ENCODE data around the gene PCSK6. TPM values are rescaled to one million over a fixed set of nuclear protein-coding genes. Genes with fewer than 3 reads are reported as not detected.
"Not testable (repeated sequence)": the region's sequence is repeated elsewhere in the genome, so short reads cannot be mapped to it uniquely, and the experiment has no call there.

PCSK6 gene
- total RNA-seq, 1 donor from 2014 or later: 1.9 TPM

DNA sequence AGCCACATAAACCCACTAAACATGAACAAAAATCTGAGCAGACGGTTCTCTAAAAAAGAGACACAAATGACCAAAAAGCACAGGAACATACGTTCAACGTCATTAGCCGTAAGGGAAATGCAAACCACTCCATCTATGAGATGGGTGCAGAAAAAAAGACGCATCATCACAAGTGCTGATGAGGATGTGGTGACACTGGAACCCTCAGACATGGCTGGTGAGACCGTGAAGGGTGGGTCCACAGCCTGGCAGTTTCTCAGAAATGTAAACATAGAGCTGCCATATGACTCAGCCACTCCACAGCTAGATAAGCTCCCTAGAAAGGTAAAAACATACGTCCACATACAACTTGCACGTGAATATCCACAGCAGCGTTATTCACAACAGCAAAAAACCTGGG is 23.3 kb downstream of the PCSK6 start:
- intact Hi-C loops (cut with micrococcal nuclease): no loop called here
- Mint-ChIP-seq H3K4me3 (ENCODE audit: low read depth) (no peak overlapping the region), H3K27ac (no peak overlapping the region), H3K9me3 (peaks cover 9% of the 10 kb centered on the region), H3K36me3 (ENCODE audit: low read depth) (no peaks in the 10 kb centered on the region), H3K27me3 (ENCODE audit: low read depth) (peaks cover 12% of the 10 kb centered on the region), H3K4me1 (ENCODE audit: low read depth) (peaks cover 4% of the 10 kb centered on the region)
- DNase-seq (ENCODE audit: low spot score): no peak

DNA sequence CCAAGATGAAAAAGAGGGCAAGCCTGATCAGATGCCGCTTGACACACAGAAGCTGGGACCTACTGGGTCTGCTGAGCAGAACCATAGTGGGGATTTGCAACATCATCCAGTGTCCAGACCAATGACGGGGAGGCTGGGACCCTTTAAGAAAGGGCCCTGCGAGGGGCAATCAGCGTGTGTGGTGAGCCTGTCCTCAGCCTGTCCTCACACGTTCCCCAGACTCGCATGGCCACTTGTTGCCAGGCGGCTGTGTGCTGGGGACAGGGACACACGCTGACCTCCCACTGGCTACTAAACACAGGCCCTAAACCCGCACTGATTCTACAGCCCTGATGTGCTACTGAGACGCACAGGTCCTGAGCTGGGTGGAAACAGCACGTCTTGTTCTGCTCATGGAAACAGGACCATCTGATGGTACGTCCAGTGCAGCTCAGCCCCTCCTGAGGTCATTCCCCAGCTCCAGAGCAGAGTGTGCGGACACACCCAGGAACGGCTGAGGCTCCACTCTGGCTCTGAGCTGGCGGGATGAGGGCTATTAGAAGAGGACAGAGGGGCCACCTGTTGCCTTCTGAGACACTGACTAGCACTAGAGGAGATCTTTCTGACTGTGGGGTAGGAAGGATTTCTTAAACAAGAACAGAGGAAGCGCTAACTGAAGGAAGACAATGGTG is 24.4 kb downstream of the PCSK6 start:
- no peak for DNase-seq (ENCODE audit: low spot score)
- no peaks in the 10 kb centered on the region for H3K36me3 Mint-ChIP-seq (ENCODE audit: low read depth)
- H3K4me3 Mint-ChIP-seq (ENCODE audit: low read depth): no peak overlapping the region
- H3K4me1 Mint-ChIP-seq (ENCODE audit: low read depth): peaks cover 14% of the 10 kb centered on the region
- intact Hi-C loops (cut with micrococcal nuclease): no loop called here
- peaks cover 6% of the 10 kb centered on the region for H3K27me3 Mint-ChIP-seq (ENCODE audit: low read depth)
- peaks cover 9% of the 10 kb centered on the region for H3K9me3 Mint-ChIP-seq
- no peak overlapping the region for H3K27ac Mint-ChIP-seq

GRCh38 chr15:101464256-101464998 is 25.1 kb downstream of the PCSK6 start:
- H3K27ac Mint-ChIP-seq: no peak overlapping the region
- H3K9me3 Mint-ChIP-seq: peaks cover 9% of the 10 kb centered on the region
- H3K27me3 Mint-ChIP-seq (ENCODE audit: low read depth): peaks cover 6% of the 10 kb centered on the region
- no peak for DNase-seq (ENCODE audit: low spot score)
- intact Hi-C loops (cut with micrococcal nuclease): no loop called here
- peaks cover 15% of the 10 kb centered on the region for H3K4me1 Mint-ChIP-seq (ENCODE audit: low read depth)
- no peaks in the 10 kb centered on the region for H3K36me3 Mint-ChIP-seq (ENCODE audit: low read depth)
- no peak overlapping the region for H3K4me3 Mint-ChIP-seq (ENCODE audit: low read depth)

GRCh38 chr15:101463696-101464095 is 25.8 kb downstream of the PCSK6 start:
- H3K27ac Mint-ChIP-seq; H3K27me3 Mint-ChIP-seq (ENCODE audit: low read depth); DNase-seq (ENCODE audit: low spot score); H3K4me3 Mint-ChIP-seq (ENCODE audit: low read depth); intact Hi-C loops (cut with micrococcal nuclease); H3K36me3 Mint-ChIP-seq (ENCODE audit: low read depth); H3K9me3 Mint-ChIP-seq: not testable (repeated sequence)
- H3K4me1 Mint-ChIP-seq (ENCODE audit: low read depth): peaks cover 15% of the 10 kb centered on the region

GRCh38 chr15:101463270-101463669 is 26.2 kb downstream of the PCSK6 start:
- H3K4me1 Mint-ChIP-seq (ENCODE audit: low read depth): peaks cover 15% of the 10 kb centered on the region
- H3K27ac Mint-ChIP-seq: no peak overlapping the region
- peaks cover 1% of the 10 kb centered on the region for H3K27me3 Mint-ChIP-seq (ENCODE audit: low read depth)
- no peaks in the 10 kb centered on the region for H3K36me3 Mint-ChIP-seq (ENCODE audit: low read depth)
- no peak overlapping the region for H3K4me3 Mint-ChIP-seq (ENCODE audit: low read depth)
- peaks cover 9% of the 10 kb centered on the region for H3K9me3 Mint-ChIP-seq
- intact Hi-C loops (cut with micrococcal nuclease): no loop called here
- DNase-seq (ENCODE audit: low spot score): no peak

DNA sequence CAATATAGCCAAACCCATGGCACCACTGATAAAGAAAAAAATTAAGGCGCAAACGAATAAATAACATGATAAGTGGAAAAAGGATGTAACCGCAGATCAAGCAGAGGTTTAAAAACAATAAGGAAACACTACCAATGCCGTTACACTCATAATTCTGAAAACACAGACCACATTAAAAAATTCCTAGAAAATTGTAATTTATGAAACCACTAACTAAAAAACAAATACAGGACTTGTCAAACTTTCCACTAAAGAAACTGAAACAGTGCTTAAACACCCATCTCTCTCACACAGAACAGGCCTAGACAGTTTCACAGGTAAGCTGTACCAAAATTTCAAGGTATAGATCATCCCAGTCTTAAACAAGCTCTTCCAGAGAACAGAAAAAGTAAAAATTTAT is 28.4 kb downstream of the PCSK6 start:
- Mint-ChIP-seq H3K4me3 (ENCODE audit: low read depth) (no peak overlapping the region), H3K27ac (peak overlapping the region; percentile 54), H3K27me3 (ENCODE audit: low read depth) (no peaks in the 10 kb centered on the region), H3K9me3 (peaks cover 8% of the 10 kb centered on the region), H3K36me3 (ENCODE audit: low read depth) (no peaks in the 10 kb centered on the region), H3K4me1 (ENCODE audit: low read depth) (peaks cover 15% of the 10 kb centered on the region)
- DNase-seq (ENCODE audit: low spot score): no peak
- intact Hi-C loops (cut with micrococcal nuclease): no loop called here

- intact Hi-C loops (cut with micrococcal nuclease): no loop called here
- H3K4me3 Mint-ChIP-seq (ENCODE audit: low read depth): no peak overlapping the region
- peak overlapping the region; percentile 53 for H3K27ac Mint-ChIP-seq
These were observed 29.8 kb downstream of the PCSK6 start for GRCh38 chr15:101459579-101460300.

DNA sequence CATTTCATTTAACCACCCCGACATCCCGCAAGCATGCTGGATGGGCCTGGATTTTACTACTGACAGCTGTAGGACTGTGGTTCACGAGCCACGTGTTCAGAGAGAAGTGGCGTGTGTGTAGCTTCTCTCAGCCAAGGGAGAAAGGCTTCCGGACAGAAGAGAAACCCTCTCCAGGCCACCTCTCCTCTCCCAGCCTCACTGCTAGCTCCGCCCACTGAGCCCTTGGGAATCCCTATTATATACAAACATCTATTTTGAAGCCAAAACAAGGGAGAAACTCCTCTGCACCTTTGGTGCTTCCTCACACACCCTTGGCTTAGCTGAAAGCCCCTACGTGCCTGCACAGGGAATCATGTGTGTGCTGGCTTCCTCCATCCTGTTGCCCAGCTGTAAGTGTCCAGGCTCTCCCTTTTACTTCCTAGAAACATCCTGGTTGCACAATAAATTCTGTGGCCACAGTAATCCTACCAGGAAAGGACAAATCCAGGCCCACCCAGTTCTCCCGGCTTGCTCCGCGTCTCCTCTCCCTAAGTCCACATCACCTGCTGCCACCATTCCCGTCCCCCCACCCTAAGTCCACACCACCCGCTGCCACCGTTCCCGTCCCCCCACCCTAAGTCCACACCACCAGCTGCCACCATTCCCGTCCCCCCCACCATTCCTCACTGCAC is 30.5 kb downstream of the PCSK6 start:
- DNase-seq (ENCODE audit: low spot score): no peak
- H3K27ac Mint-ChIP-seq: no peak overlapping the region
- peaks cover 22% of the 10 kb centered on the region for H3K4me1 Mint-ChIP-seq (ENCODE audit: low read depth)
- H3K4me3 Mint-ChIP-seq (ENCODE audit: low read depth): no peak overlapping the region
- intact Hi-C loops (cut with micrococcal nuclease): no loop called here
- no peaks in the 10 kb centered on the region for H3K36me3 Mint-ChIP-seq (ENCODE audit: low read depth)
- H3K9me3 Mint-ChIP-seq: no peaks in the 10 kb centered on the region
- H3K27me3 Mint-ChIP-seq (ENCODE audit: low read depth): no peaks in the 10 kb centered on the region

More at GRCh38 chr15:101459579-101460300, 29.8 kb downstream of the PCSK6 start:
- no peak for DNase-seq (ENCODE audit: low spot score)
- peaks cover 22% of the 10 kb centered on the region for H3K4me1 Mint-ChIP-seq (ENCODE audit: low read depth)
- H3K9me3 Mint-ChIP-seq: no peaks in the 10 kb centered on the region
- H3K36me3 Mint-ChIP-seq (ENCODE audit: low read depth): no peaks in the 10 kb centered on the region
- H3K27me3 Mint-ChIP-seq (ENCODE audit: low read depth): no peaks in the 10 kb centered on the region

DNA sequence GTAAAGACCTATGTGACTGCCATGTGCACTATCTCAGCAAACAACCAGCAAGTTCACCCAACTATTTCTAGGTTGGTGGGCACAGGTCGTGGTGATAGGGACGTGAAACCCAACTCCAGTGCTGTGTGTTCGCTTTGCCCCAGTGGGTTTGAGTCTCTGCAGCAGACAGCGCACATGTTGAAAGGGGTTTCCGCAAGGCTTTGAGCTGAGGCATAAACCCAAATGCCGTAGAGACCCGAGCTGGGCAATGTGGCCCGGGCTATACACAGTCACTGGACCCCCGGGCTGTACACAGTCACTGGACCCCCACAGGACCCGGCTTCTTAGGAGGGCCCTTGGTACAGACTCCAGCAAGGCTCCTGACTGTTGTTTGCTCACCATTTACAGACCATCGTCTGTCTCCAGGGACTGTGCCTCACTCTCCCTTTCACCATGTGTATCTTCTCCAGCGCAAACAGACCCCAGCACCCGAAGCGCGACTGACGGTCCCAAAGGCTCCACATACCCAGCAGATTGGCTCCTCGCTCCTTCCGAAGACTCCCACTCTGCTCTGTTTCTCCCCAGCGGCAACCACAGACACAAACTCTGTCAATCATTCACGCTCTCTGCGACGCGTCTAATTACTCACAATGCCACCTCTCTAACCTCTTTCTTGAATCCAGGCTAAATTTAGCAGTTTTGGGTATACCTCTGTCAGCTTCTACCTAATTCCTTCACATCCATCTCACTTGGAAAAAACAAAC is 31.2 kb downstream of the PCSK6 start:
- H3K27me3 Mint-ChIP-seq (ENCODE audit: low read depth): no peaks in the 10 kb centered on the region
- H3K36me3 Mint-ChIP-seq (ENCODE audit: low read depth): no peaks in the 10 kb centered on the region
- no peak overlapping the region for H3K27ac Mint-ChIP-seq
- H3K4me1 Mint-ChIP-seq (ENCODE audit: low read depth): peaks cover 22% of the 10 kb centered on the region
- no peak for DNase-seq (ENCODE audit: low spot score)
- H3K9me3 Mint-ChIP-seq: no peaks in the 10 kb centered on the region
- intact Hi-C loops (cut with micrococcal nuclease): no loop called here
- H3K4me3 Mint-ChIP-seq (ENCODE audit: low read depth): no peak overlapping the region

DNA sequence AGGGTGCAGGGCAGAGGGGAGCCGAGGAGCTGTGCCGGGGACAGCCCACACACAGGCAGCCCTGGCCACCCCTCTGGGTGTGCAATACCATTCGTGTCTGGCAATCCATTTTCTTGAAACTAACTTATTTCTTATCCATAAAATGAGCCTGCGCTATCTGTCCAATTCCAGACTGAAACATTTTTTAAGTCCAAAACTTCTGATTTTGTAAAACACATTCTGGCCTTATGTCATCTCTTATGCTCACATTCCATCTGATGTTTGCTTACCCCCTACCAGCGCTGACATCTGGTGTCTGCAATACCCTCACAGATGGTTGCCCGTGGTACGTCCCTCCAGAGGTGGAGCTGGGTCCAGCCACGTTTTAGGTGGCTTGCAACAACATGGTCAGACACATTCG is 31.8 kb downstream of the PCSK6 start:
- H3K27ac Mint-ChIP-seq: no peak overlapping the region
- no peaks in the 10 kb centered on the region for H3K27me3 Mint-ChIP-seq (ENCODE audit: low read depth)
- no peaks in the 10 kb centered on the region for H3K36me3 Mint-ChIP-seq (ENCODE audit: low read depth)
- DNase-seq (ENCODE audit: low spot score): no peak
- intact Hi-C loops (cut with micrococcal nuclease): no loop called here
- H3K4me3 Mint-ChIP-seq (ENCODE audit: low read depth): no peak overlapping the region
- peaks cover 22% of the 10 kb centered on the region for H3K4me1 Mint-ChIP-seq (ENCODE audit: low read depth)
- H3K9me3 Mint-ChIP-seq: no peaks in the 10 kb centered on the region

DNA sequence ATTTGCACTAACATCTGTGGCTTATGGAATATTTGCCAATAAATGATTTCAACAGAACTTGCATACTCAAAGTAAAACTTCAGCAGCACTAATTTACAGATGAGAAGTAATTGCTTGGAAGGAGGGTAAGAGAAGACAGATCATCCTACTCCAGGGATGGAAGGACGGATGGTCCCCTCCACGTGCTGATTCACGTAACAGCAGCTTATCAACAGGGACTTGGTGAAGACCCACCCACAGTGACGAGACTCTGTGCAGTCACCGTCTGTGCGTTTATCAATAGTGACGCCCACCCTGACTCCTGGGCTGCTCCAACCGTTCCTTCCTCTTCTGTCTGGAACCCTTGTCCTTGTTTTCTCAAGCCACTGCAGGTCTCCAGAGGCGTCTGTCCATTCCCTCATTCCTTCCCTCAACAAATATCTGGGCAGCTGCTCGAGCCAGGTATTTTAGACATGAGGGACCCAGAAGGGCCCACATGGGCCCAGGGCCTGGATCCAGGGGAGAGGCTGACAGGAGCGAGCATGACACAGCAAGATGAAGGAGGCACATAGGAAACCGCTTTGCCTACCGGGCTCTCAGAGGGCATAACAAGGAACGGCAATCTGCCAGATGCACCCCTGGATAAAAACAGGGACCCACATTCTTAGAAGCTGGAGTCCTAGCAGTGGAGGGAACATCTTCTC is 33.3 kb downstream of the PCSK6 start:
- Mint-ChIP-seq H3K4me3 (ENCODE audit: low read depth) (no peak overlapping the region), H3K9me3 (no peaks in the 10 kb centered on the region), H3K27me3 (ENCODE audit: low read depth) (no peaks in the 10 kb centered on the region), H3K4me1 (ENCODE audit: low read depth) (peaks cover 20% of the 10 kb centered on the region), H3K27ac (no peak overlapping the region), H3K36me3 (ENCODE audit: low read depth) (no peaks in the 10 kb centered on the region)
- intact Hi-C loops (cut with micrococcal nuclease): no loop called here
- no peak for DNase-seq (ENCODE audit: low spot score)
